ENCODE measurements around the gene RNF121.

The RNF121 gene

GRCh38 chr11:71913756-71914526 lies 14.9 kb upstream of the RNF121 start:
- no peak for TF ChIP-seq CTCF (IDR thresholded peaks at IDR 0.05; ENCODE audit: low read depth, low read length)
- no peak overlapping the region for H3K4me3 ChIP-seq (ENCODE audit: low read depth, low read length)

- TF ChIP-seq CTCF (IDR thresholded peaks at IDR 0.05; ENCODE audit: low read depth, low read length) = no peak
- no peak overlapping the region for H3K4me3 ChIP-seq (ENCODE audit: low read depth, low read length)
These were observed 14.1 kb upstream of the RNF121 start for GRCh38 chr11:71914617-71915189.

- TF ChIP-seq CTCF (IDR thresholded peaks at IDR 0.05; ENCODE audit: low read depth, low read length) = no peak
- H3K4me3 ChIP-seq (ENCODE audit: low read depth, low read length) = no peak overlapping the region
These were observed 11.2 kb upstream of the RNF121 start for GRCh38 chr11:71917646-71918140.

GRCh38 chr11:71927820-71928736 lies 768 bp upstream of the RNF121 start, which contains the start of gene XNDC1N:
TSS of gene XNDC1N (minus strand) at chr11:71928594. CDS start at chr11:71923353, 5,241 bp downstream.
- peak within 1 kb of the TSS; percentile 99 for H3K4me3 ChIP-seq (ENCODE audit: low read depth, low read length)
- no peak for TF ChIP-seq CTCF (IDR thresholded peaks at IDR 0.05; ENCODE audit: low read depth, low read length)

- H3K4me3 ChIP-seq (ENCODE audit: low read depth, low read length) = peak overlapping the region; percentile 99
- TF ChIP-seq CTCF (IDR thresholded peaks at IDR 0.05; ENCODE audit: low read depth, low read length) = no peak
These were observed 645 bp downstream of the RNF121 start for GRCh38 chr11:71929491-71929890.

GRCh38 chr11:71930556-71931244 lies 1.9 kb downstream of the RNF121 start:
- no peak for TF ChIP-seq CTCF (IDR thresholded peaks at IDR 0.05; ENCODE audit: low read depth, low read length)
- H3K4me3 ChIP-seq (ENCODE audit: low read depth, low read length) = no peak overlapping the region

Measured in WI38 (cell line).